CD14-positive monocyte (primary cell): ENCODE data around the gene WWOX. TPM values are rescaled to one million over a fixed set of nuclear protein-coding genes. Genes with fewer than 3 reads are reported as not detected.

ENCODE experiments used
- DNase-seq, 3 donors: peaks; one replicate each; pipeline ENCODE4 v3.0.0-alpha.2; 2011 to 2022
- H2AFZ ChIP-seq: 2 replicates; pipeline ENCODE4 v1.6.0; 2012; ENCODE audit warnings: mild to moderate bottlenecking, low read depth, low read length, inconsistent platforms; ENCODE audit not compliant: insufficient read depth, poor library complexity, severe bottlenecking
- H3K27ac ChIP-seq, 2 donors: 1 replicate in 1 of 2; 2 replicates in 1 of 2; pipeline ENCODE4 v1.5.1; 2012 to 2013; ENCODE audit warnings: low read length in 2 of 2, control low read depth in 1 of 2, inconsistent platforms in 1 of 2, low read depth in 1 of 2, mild to moderate bottlenecking in 1 of 2
- H3K27me3 ChIP-seq, 2 donors: one replicate each; pipeline versions ENCODE4 v1.6.0 to v1.6.1; 2011 to 2013; ENCODE audit warnings: low read length in 2 of 2; ENCODE audit not compliant: control insufficient read depth in 2 of 2, insufficient read depth in 2 of 2
- H3K36me3 ChIP-seq, 2 donors: replicated peaks in 1 of 2; 1 replicate in 1 of 2; 2 replicates in 1 of 2; pipeline versions ENCODE4 v1.5.1 to v1.6.1; 2012 to 2013; ENCODE audit warnings: low read length in 2 of 2, control low read depth in 1 of 2, inconsistent platforms in 1 of 2, mild to moderate bottlenecking in 1 of 2; ENCODE audit not compliant: insufficient read depth in 2 of 2, control insufficient read depth in 1 of 2
- H3K4me1 ChIP-seq, 2 donors: 1 replicate in 1 of 2; 2 replicates in 1 of 2; pipeline versions ENCODE4 v1.5.1 to v1.6.1; 2012 to 2013; ENCODE audit warnings: low read length in 2 of 2, control low read depth in 1 of 2, inconsistent platforms in 1 of 2, mild to moderate bottlenecking in 1 of 2, moderate library complexity in 1 of 2; ENCODE audit not compliant: insufficient read depth in 2 of 2, control insufficient read depth in 1 of 2
- H3K4me2 ChIP-seq: replicated peaks from 2 replicates; pipeline ENCODE3; 2012; ENCODE audit warnings: low read length, moderate library complexity, mild to moderate bottlenecking; ENCODE audit not compliant: poor library complexity, severe bottlenecking; ENCODE audit errors: extremely low read depth
- H3K4me3 ChIP-seq, 3 experiments: fragments of 200-600 bp in 1 of 3; sonication (generic) in 1 of 3; replicated peaks in 1 of 3; 1 replicate in 2 of 3; 2 replicates in 1 of 3; pipeline ENCODE4 v1.5.1; 2011 to 2013; ENCODE audit warnings: low read length in 3 of 3, mild to moderate bottlenecking in 3 of 3, control low read depth in 2 of 3, low read depth in 2 of 3, inconsistent platforms in 1 of 3, moderate library complexity in 1 of 3
- H3K79me2 ChIP-seq: 2 replicates; pipeline ENCODE4 v1.6.0; 2012; ENCODE audit warnings: mild to moderate bottlenecking, control low read depth, inconsistent platforms, low read length, moderate library complexity; ENCODE audit not compliant: insufficient read depth
- H3K9ac ChIP-seq: 2 replicates; pipeline ENCODE4 v1.6.0; 2017; ENCODE audit warnings: low read length, mild to moderate bottlenecking; ENCODE audit not compliant: insufficient read depth, poor library complexity, severe bottlenecking
- H3K9me3 ChIP-seq, 2 donors: replicated peaks in 1 of 2; 1 replicate in 1 of 2; 2 replicates in 1 of 2; pipeline versions ENCODE4 v1.5.1 to v1.6.1; 2012 to 2013; ENCODE audit warnings: low read length in 2 of 2, control low read depth in 1 of 2; ENCODE audit not compliant: control insufficient read depth in 1 of 2, insufficient read depth in 1 of 2
- H4K20me1 ChIP-seq: 2 replicates; pipeline ENCODE4 v1.6.0; 2012; ENCODE audit warnings: mild to moderate bottlenecking, low read length, control low read depth, moderate library complexity; ENCODE audit not compliant: insufficient read depth
- H3K27ac Mint-ChIP-seq, 7 donors: one replicate each; pipeline ENCODE4 v1.8.0; 2020; ENCODE audit warnings: mild to moderate bottlenecking in 7 of 7, mixed read lengths in 7 of 7, moderate library complexity in 6 of 7, inconsistent platforms in 2 of 7
- H3K27me3 Mint-ChIP-seq, 3 donors: one replicate each; pipeline ENCODE4 v1.8.0; 2021 to 2022; ENCODE audit warnings: low read depth in 3 of 3, mild to moderate bottlenecking in 3 of 3, mixed read lengths in 3 of 3, moderate library complexity in 3 of 3, inconsistent platforms in 1 of 3
- H3K36me3 Mint-ChIP-seq, 2 donors: one replicate each; pipeline ENCODE4 v1.8.0; 2020; ENCODE audit warnings: mixed read lengths in 2 of 2, inconsistent platforms in 1 of 2, mild to moderate bottlenecking in 1 of 2
- H3K4me1 Mint-ChIP-seq: one replicate; pipeline ENCODE4 v1.8.0; 2020; ENCODE audit warnings: mild to moderate bottlenecking, mixed read lengths
- H3K4me3 Mint-ChIP-seq, 2 donors: one replicate each; pipeline ENCODE4 v1.8.0; 2020; ENCODE audit warnings: mild to moderate bottlenecking in 2 of 2, mixed read lengths in 2 of 2, moderate library complexity in 1 of 2
- H3K9me3 Mint-ChIP-seq, 7 donors: one replicate each; pipeline ENCODE4 v1.8.0; 2020 to 2022; ENCODE audit warnings: mixed read lengths in 7 of 7, mild to moderate bottlenecking in 6 of 7, moderate library complexity in 6 of 7, inconsistent platforms in 2 of 7
- CTCF ChIP-seq: fragments of 200-600 bp; IDR thresholded peaks from one replicate; pipeline ENCODE4 v1.8.0; 2022; ENCODE audit warnings: antibody characterized with exemption, mild to moderate bottlenecking
- WGBS: methylation state at CpG from one replicate; pipeline ENCODE4 v1.1.5; 2013; ENCODE audit warnings: missing lambda C conversion rate; ENCODE audit not compliant: insufficient coverage; 5-methylcytosine and 5-hydroxymethylcytosine counted together
- intact Hi-C, 2 donors: fragments of 100-400 bp; cut with micrococcal nuclease; formaldehyde crosslinking; loops; one replicate each; pipeline versions ENCODE4 v1.15.0 to v1.15.1; 2023
- polyA plus RNA-seq, 3 donors: library from polyadenylated mRNA; depleted of rRNA in 1 of 3; unstranded in 2 of 3; stranded (reverse) in 1 of 3; fragments of 300-500 nt in 2 of 3; fragments of >200 nt in 1 of 3; fragmentation: Illumina TruSeq in 2 of 3; gene quantifications; 1 replicate in 2 of 3; 2 replicates in 1 of 3; pipeline ENCODE4 v1.2.3, GENCODE V29; 2012 to 2021

The WWOX gene
- polyA plus RNA-seq, 3 donors: 4.0 to 7.0 (median 6.3) TPM

GRCh38 chr16:78976212-78976611, 876.8 kb downstream of the WWOX start:
- H3K4me3 ChIP-seq: no peak overlapping the region
- no peak for DNase-seq
- H3K27me3 Mint-ChIP-seq: peaks cover 0 to 1% (median 0%) of the 10 kb centered on the region in 3 donors
- no peaks in the 10 kb centered on the region for H3K4me1 ChIP-seq
- no peaks in the 10 kb centered on the region for H3K79me2 ChIP-seq
- no peak for TF ChIP-seq CTCF
- H2AFZ ChIP-seq: no peak overlapping the region
- no peaks in the 10 kb centered on the region for H3K9me3 ChIP-seq
- H3K9me3 Mint-ChIP-seq: no peaks in the 10 kb centered on the region
- no peak overlapping the region for H3K4me3 Mint-ChIP-seq
- H3K9ac ChIP-seq: no peak overlapping the region
- intact Hi-C loops: no loop called here
- H4K20me1 ChIP-seq: no peaks in the 10 kb centered on the region
- 99% methylated on average over 9 of the region's 10 CpGs for WGBS
- no peak overlapping the region for H3K27ac Mint-ChIP-seq
- H3K4me1 Mint-ChIP-seq: no peaks in the 10 kb centered on the region
- H3K27ac ChIP-seq: no peak overlapping the region
- H3K27me3 ChIP-seq: no peaks in the 10 kb centered on the region
- H3K36me3 Mint-ChIP-seq: no peaks in the 10 kb centered on the region
- H3K4me2 ChIP-seq: no peak overlapping the region
- H3K36me3 ChIP-seq: no peaks in the 10 kb centered on the region

GRCh38 chr16:78980825-78981224, 881.4 kb downstream of the WWOX start:
- intact Hi-C loops: no loop called here
- H2AFZ ChIP-seq: no peak overlapping the region
- H3K27ac ChIP-seq: no peak overlapping the region
- H3K27me3 ChIP-seq: no peaks in the 10 kb centered on the region
- TF ChIP-seq CTCF: no peak
- no peaks in the 10 kb centered on the region for H3K36me3 ChIP-seq
- no peak for DNase-seq
- no peak overlapping the region for H3K4me3 ChIP-seq
- no peak overlapping the region for H3K4me2 ChIP-seq
- Mint-ChIP-seq H3K36me3 (no peaks in the 10 kb centered on the region), H3K4me1 (no peaks in the 10 kb centered on the region), H3K9me3 (peaks cover 0 to 8% (median 0%) of the 10 kb centered on the region in 7 donors), H3K27ac (no peak overlapping the region), H3K4me3 (no peak overlapping the region), H3K27me3 (peaks cover 0 to 3% (median 1%) of the 10 kb centered on the region in 3 donors)
- H4K20me1 ChIP-seq: no peaks in the 10 kb centered on the region
- H3K9me3 ChIP-seq: no peaks in the 10 kb centered on the region
- no peaks in the 10 kb centered on the region for H3K79me2 ChIP-seq
- no peak overlapping the region for H3K9ac ChIP-seq
- H3K4me1 ChIP-seq: no peaks in the 10 kb centered on the region
- 82% methylated on average over 6 of the region's 6 CpGs for WGBS
